ENCODE data around the gene PLD5.

GRCh38 chr1:242033447-242033846 is 491.1 kb downstream of the PLD5 start:
- no peak for TF ChIP-seq POLR2A (IDR thresholded peaks at IDR 0.05)
- TF ChIP-seq CTCF (IDR thresholded peaks at IDR 0.05), result no peak
